H9 (cell line): ENCODE results near the gene ARID1B. TPM values are rescaled to one million over a fixed set of nuclear protein-coding genes. Genes with fewer than 3 reads are reported as not detected.

ENCODE experiments used
- DNase-seq: peaks from one replicate; pipeline ENCODE4 v3.0.0-alpha.2; 2017
- H2AFZ ChIP-seq: one replicate; pipeline ENCODE4 v1.6.1; 2013; ENCODE audit warnings: mild to moderate bottlenecking, low read length, control low read depth, moderate library complexity
- H2AK5ac ChIP-seq: 2 replicates; pipeline ENCODE4 v1.6.1; 2013; ENCODE audit warnings: low read length, control low read depth, mixed read lengths; ENCODE audit not compliant: insufficient read length
- H2BK120ac ChIP-seq: one replicate; pipeline ENCODE4 v1.6.1; 2013; ENCODE audit warnings: low read depth, mild to moderate bottlenecking, low read length, control low read depth, inconsistent platforms; ENCODE audit not compliant: poor library complexity, severe bottlenecking
- H2BK12ac ChIP-seq: 2 replicates; pipeline ENCODE4 v1.6.1; 2013; ENCODE audit warnings: low read length, control low read depth, mixed read lengths, low read depth; ENCODE audit not compliant: insufficient read length
- H2BK15ac ChIP-seq: 2 replicates; pipeline ENCODE4 v1.6.1; 2013; ENCODE audit warnings: low read depth, low read length, control low read depth
- H2BK20ac ChIP-seq: one replicate; pipeline ENCODE4 v1.6.1; 2013; ENCODE audit warnings: low read depth, mild to moderate bottlenecking, low read length, control low read depth, inconsistent platforms; ENCODE audit not compliant: poor library complexity, severe bottlenecking
- H2BK5ac ChIP-seq: 2 replicates; pipeline ENCODE4 v1.6.1; 2013; ENCODE audit warnings: low read length, control low read depth, mixed read lengths; ENCODE audit not compliant: insufficient read length
- H3K14ac ChIP-seq: 2 replicates; pipeline ENCODE4 v1.6.1; 2013; ENCODE audit warnings: low read length, control low read depth; ENCODE audit not compliant: insufficient read depth
- H3K18ac ChIP-seq: 2 replicates; pipeline ENCODE4 v1.6.1; 2013; ENCODE audit warnings: low read depth, mild to moderate bottlenecking, mixed read lengths, low read length, control low read depth; ENCODE audit not compliant: insufficient read length
- H3K23ac ChIP-seq: 2 replicates; pipeline ENCODE4 v1.6.1; 2013; ENCODE audit warnings: low read length, control low read depth, mixed read lengths, low read depth; ENCODE audit not compliant: insufficient read length
- H3K23me2 ChIP-seq: 2 replicates; pipeline ENCODE4 v1.6.1; 2013; ENCODE audit warnings: low read depth, mild to moderate bottlenecking, mixed read lengths, low read length, control low read depth; ENCODE audit not compliant: insufficient read length, poor library complexity, severe bottlenecking
- H3K27ac ChIP-seq: 2 replicates; pipeline ENCODE4 v1.5.1; 2013; ENCODE audit warnings: low read length, control low read depth, mixed read lengths, low read depth; ENCODE audit not compliant: insufficient read length
- H3K27me3 ChIP-seq: 2 replicates; pipeline ENCODE4 v1.6.1; 2013; ENCODE audit warnings: low read length, control low read depth, inconsistent platforms; ENCODE audit not compliant: insufficient read depth
- H3K4ac ChIP-seq: 2 replicates; pipeline ENCODE4 v1.6.1; 2013; ENCODE audit warnings: low read depth, mild to moderate bottlenecking, control low read depth, inconsistent platforms, low read length, moderate library complexity
- H3K4me1 ChIP-seq: 2 replicates; pipeline ENCODE4 v1.6.1; 2013; ENCODE audit warnings: low read length, control low read depth, inconsistent platforms; ENCODE audit not compliant: insufficient read depth
- H3K4me2 ChIP-seq: 2 replicates; pipeline ENCODE4 v1.6.1; 2013; ENCODE audit warnings: low read length, control low read depth, mixed read lengths; ENCODE audit not compliant: insufficient read length, insufficient read depth
- H3K56ac ChIP-seq: 2 replicates; pipeline ENCODE4 v1.6.1; 2013; ENCODE audit warnings: low read depth, mild to moderate bottlenecking, mixed read lengths, low read length, control low read depth; ENCODE audit not compliant: insufficient read length
- H3K79me1 ChIP-seq: 2 replicates; pipeline ENCODE4 v1.6.1; 2013; ENCODE audit warnings: low read depth, mild to moderate bottlenecking, moderate library complexity, low read length, control low read depth, inconsistent platforms; ENCODE audit not compliant: insufficient read depth, poor library complexity, severe bottlenecking
- H3K79me2 ChIP-seq: 2 replicates; pipeline ENCODE4 v1.6.1; 2013; ENCODE audit warnings: low read length, control low read depth, inconsistent platforms; ENCODE audit not compliant: insufficient read depth
- H3K9ac ChIP-seq: 2 replicates; pipeline ENCODE4 v1.6.1; 2013; ENCODE audit warnings: low read length, control low read depth, mixed read lengths; ENCODE audit not compliant: insufficient read length; ENCODE audit errors: extremely low read depth
- H3K9me3 ChIP-seq: one replicate; pipeline ENCODE4 v1.6.1; 2013; ENCODE audit warnings: low read depth, low read length, inconsistent platforms; ENCODE audit not compliant: control insufficient read depth
- H3T11ph ChIP-seq: one replicate; pipeline ENCODE4 v1.6.1; 2013; ENCODE audit warnings: mild to moderate bottlenecking, low read length, control low read depth, inconsistent platforms
- H4K20me1 ChIP-seq: one replicate; pipeline ENCODE4 v1.6.1; 2013; ENCODE audit not compliant: control insufficient read depth, insufficient read length, insufficient read depth
- H4K5ac ChIP-seq: 2 replicates; pipeline ENCODE4 v1.6.1; 2013; ENCODE audit warnings: low read depth, mild to moderate bottlenecking, mixed read lengths, low read length, control low read depth; ENCODE audit not compliant: insufficient read length
- H4K8ac ChIP-seq: replicated peaks from 2 replicates; pipeline ENCODE4 v1.6.1; 2013; ENCODE audit warnings: low read length, control low read depth, mixed read lengths, low read depth; ENCODE audit not compliant: insufficient read length
- H4K91ac ChIP-seq: 2 replicates; pipeline ENCODE4 v1.6.1; 2013; ENCODE audit warnings: low read depth, mild to moderate bottlenecking, moderate library complexity, mixed read lengths, low read length, control low read depth; ENCODE audit not compliant: insufficient read length
- H3K27ac Mint-ChIP-seq, 3 experiments: 2 replicates in 2 of 3; 3 replicates in 1 of 3; pipeline ENCODE4 v1.8.0; 2020 to 2021; ENCODE audit warnings: mixed read lengths in 3 of 3, mild to moderate bottlenecking in 1 of 3, moderate library complexity in 1 of 3
- H3K27me3 Mint-ChIP-seq: 2 replicates; pipeline ENCODE4 v1.8.0; 2021; ENCODE audit warnings: low read depth, mild to moderate bottlenecking, moderate library complexity, mixed read lengths
- H3K36me3 Mint-ChIP-seq, 3 experiments: 2 replicates in 2 of 3; 3 replicates in 1 of 3; pipeline ENCODE4 v1.8.0; 2020 to 2021; ENCODE audit warnings: low read depth in 3 of 3, mixed read lengths in 3 of 3; ENCODE audit not compliant: insufficient read depth in 1 of 3
- H3K4me1 Mint-ChIP-seq, 2 experiments: 2 replicates each; pipeline ENCODE4 v1.8.0; 2020; ENCODE audit warnings: mixed read lengths in 2 of 2
- H3K4me3 Mint-ChIP-seq, 2 experiments: 2 replicates in 1 of 2; 3 replicates in 1 of 2; pipeline ENCODE4 v1.8.0; 2020 to 2021; ENCODE audit warnings: mild to moderate bottlenecking in 2 of 2, mixed read lengths in 2 of 2, moderate library complexity in 1 of 2
- H3K9me3 Mint-ChIP-seq, 2 experiments: 2 replicates in 1 of 2; 3 replicates in 1 of 2; pipeline ENCODE4 v1.8.0; 2020; ENCODE audit warnings: mild to moderate bottlenecking in 2 of 2, mixed read lengths in 2 of 2, moderate library complexity in 1 of 2
- CTCF ChIP-seq: fragments of 200-600 bp; sonication (generic); conservative IDR thresholded peaks from 3 replicates; pipeline ENCODE4 v1.8.0; 2021; ENCODE audit warnings: antibody characterized with exemption, mild to moderate bottlenecking
- WGBS: extraction: QIAGEN DNeasy Blood & Tissue Kit; methylation state at CpG from one replicate; pipeline ENCODE4 v1.1.7; 2013; ENCODE audit warnings: missing lambda C conversion rate, low lambda C conversion rate, mixed read lengths; ENCODE audit not compliant: insufficient read length; ENCODE audit errors: extremely low coverage; 5-methylcytosine and 5-hydroxymethylcytosine counted together
- total RNA-seq: library from RNA; stranded (reverse); gene quantifications from 2 replicates; pipeline ENCODE4 v1.2.1, GENCODE V29; 2021

The ARID1B gene
- total RNA-seq, 1 experiment from 2014 or later: 88.2 TPM

GRCh38 chr6:157002774-157003173 lies 225.6 kb downstream of the ARID1B start:
- no peak for TF ChIP-seq CTCF
- Histone ChIP-seq H4K91ac (no peak overlapping the region), H3K14ac (no peak overlapping the region), H3K4me1 (peaks cover 7% of the 10 kb centered on the region; the same call in 1 of the 2 replicates), H3K79me1 (no peaks in the 10 kb centered on the region), H3K4me2 (no peak overlapping the region), H4K8ac (no peak overlapping the region), H3K4ac (no peak overlapping the region), H4K20me1 (no peaks in the 10 kb centered on the region), H2BK20ac (no peak overlapping the region), H3K23me2 (no peaks in the 10 kb centered on the region), H3K27ac (no peak overlapping the region), H3K79me2 (peaks cover 12% of the 10 kb centered on the region; the same call in 1 of the 2 replicates), H2BK5ac (no peak overlapping the region), H3K9me3 (no peaks in the 10 kb centered on the region), H3K23ac (no peak overlapping the region), H3K56ac (no peak overlapping the region), H2BK12ac (no peak overlapping the region), H2BK15ac (no peak overlapping the region), H3K18ac (no peak overlapping the region), H2AFZ (no peak overlapping the region), H2AK5ac (no peak overlapping the region), H3K9ac (no peak overlapping the region), H3T11ph (no peak overlapping the region), H3K27me3 (no peaks in the 10 kb centered on the region), H4K5ac (no peak overlapping the region), H2BK120ac (no peak overlapping the region)
- Mint-ChIP-seq H3K27ac (peak overlapping the region; percentile 4 to 37 (median 21); a peak in 6 of 7 replicates), H3K27me3 (no peaks in the 10 kb centered on the region), H3K36me3 (peaks cover 0 to 4% (median 4%) of the 10 kb centered on the region in 3 experiments; a peak in 3 of 7 replicates), H3K4me1 (peaks cover 56 to 62% of the 10 kb centered on the region in 2 experiments), H3K9me3 (no peaks in the 10 kb centered on the region), H3K4me3 (no peak overlapping the region)
- WGBS: no CpG with 5 or more reads among the region's 1 CpG
- no peak for DNase-seq
